Common myeloid progenitor, CD34-positive (primary cell): ENCODE measurements around the gene ACBD5.
A peak's percentile ranks its signal among the peaks of the same experiment; 100 is the strongest.

ENCODE experiments used
- CTCF ChIA-PET: fragments of 350-600 bp; sonication (Branson Sonifier 250); formaldehyde crosslinking; loops from one replicate; lab custom pipeline; 2021; ENCODE audit warnings: antibody characterized with exemption; lab: Charles Lee
- POLR2A ChIA-PET: fragments of 350-600 bp; sonication (Branson Sonifier 250); formaldehyde crosslinking; loops from one replicate; lab custom pipeline; 2021; ENCODE audit warnings: antibody characterized with exemption; lab: Charles Lee
- DNase-seq, 3 donors: peaks; one replicate each; pipeline versions ENCODE4 v3.0.0 to v3.0.0-alpha.2; 2013
- H3K27ac ChIP-seq, 2 experiments: 1 replicate in 1 of 2; 2 replicates in 1 of 2; pipeline ENCODE4 v1.7.0; 2013; ENCODE audit warnings: inconsistent platforms in 2 of 2, low read length in 2 of 2, mild to moderate bottlenecking in 2 of 2, low read depth in 1 of 2, moderate library complexity in 1 of 2; ENCODE audit not compliant: severe bottlenecking in 2 of 2, insufficient read depth in 1 of 2, poor library complexity in 1 of 2
- H3K27me3 ChIP-seq, 5 experiments: replicated peaks in 2 of 5; 1 replicate in 3 of 5; 2 replicates in 2 of 5; pipeline versions ENCODE4 v1.6.1 to v1.7.0; 2013; ENCODE audit warnings: low read length in 4 of 5, mild to moderate bottlenecking in 2 of 5, moderate library complexity in 2 of 5, inconsistent platforms in 1 of 5; ENCODE audit not compliant: insufficient read depth in 5 of 5, control insufficient read depth in 4 of 5
- H3K36me3 ChIP-seq, 4 experiments: 1 replicate in 2 of 4; 2 replicates in 2 of 4; pipeline versions ENCODE4 v1.6.1 to v1.7.0; 2013; ENCODE audit warnings: low read length in 3 of 4, control low read depth in 1 of 4, mild to moderate bottlenecking in 1 of 4; ENCODE audit not compliant: control insufficient read depth in 4 of 4, insufficient read depth in 4 of 4
- H3K4me1 ChIP-seq, 4 experiments: 1 replicate in 3 of 4; 2 replicates in 1 of 4; pipeline versions ENCODE4 v1.6.1 to v1.7.1; 2013; ENCODE audit warnings: low read length in 3 of 4, mild to moderate bottlenecking in 3 of 4, control low read depth in 1 of 4, inconsistent platforms in 1 of 4, moderate library complexity in 1 of 4; ENCODE audit not compliant: control insufficient read depth in 4 of 4, insufficient read depth in 4 of 4; ENCODE audit errors: control extremely low read depth in 1 of 4
- H3K4me3 ChIP-seq, 7 experiments: 1 replicate in 4 of 7; 2 replicates in 3 of 7; pipeline versions ENCODE4 v1.5.1 to v1.7.0; 2013; ENCODE audit warnings: mild to moderate bottlenecking in 7 of 7, low read length in 6 of 7, moderate library complexity in 6 of 7, inconsistent platforms in 2 of 7, low read depth in 2 of 7, control low read depth in 1 of 7; ENCODE audit not compliant: insufficient read depth in 4 of 7, control insufficient read depth in 1 of 7; ENCODE audit errors: extremely low read depth in 1 of 7
- H3K9me3 ChIP-seq, 5 experiments: 1 replicate in 4 of 5; 2 replicates in 1 of 5; pipeline versions ENCODE4 v1.6.1 to v1.7.1; 2013; ENCODE audit warnings: low read length in 4 of 5, mild to moderate bottlenecking in 2 of 5, inconsistent platforms in 1 of 5, low read depth in 1 of 5, moderate library complexity in 1 of 5; ENCODE audit not compliant: control insufficient read depth in 4 of 5, insufficient read depth in 2 of 5; ENCODE audit errors: control extremely low read depth in 1 of 5
- WGBS: methylation state at CpG from one replicate; pipeline ENCODE4 v1.1.5; 2013; ENCODE audit not compliant: insufficient coverage; 5-methylcytosine and 5-hydroxymethylcytosine counted together

The ACBD5 gene

DNA sequence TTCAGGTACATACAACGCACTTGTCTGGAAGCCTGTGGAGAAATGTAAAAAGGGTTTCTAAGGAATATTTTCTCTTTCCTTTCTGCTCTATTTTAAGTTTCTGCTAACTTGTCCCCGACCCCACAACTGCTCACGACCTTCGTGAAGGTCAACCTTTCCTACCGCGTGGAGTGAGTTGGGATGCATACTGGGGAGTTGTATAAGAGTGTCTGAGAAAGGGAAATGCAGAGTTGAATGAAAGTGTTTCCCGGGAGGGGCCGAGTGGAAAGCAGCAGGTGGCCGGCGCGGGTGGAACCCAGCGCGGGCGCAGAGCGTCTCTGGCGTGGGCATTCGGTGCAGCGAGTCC lies 17.9 kb upstream of the ACBD5 start:
- H3K9me3 ChIP-seq: peaks cover 0 to 10% (median 0%) of the 10 kb centered on the region in 5 experiments
- 0% methylated on average over 12 of the region's 18 CpGs for WGBS
- ChIA-PET CTCF (interaction anchor here (3.5 kb wide), 1 partner anchor 15 kb away, joined by 19 read pairs; no protein-coding TSS in a partner anchor), POLR2A (no interaction called here)
- peaks cover 8 to 28% (median 14%) of the 10 kb centered on the region in 5 experiments for H3K27me3 ChIP-seq
- H3K4me1 ChIP-seq: peaks cover 3 to 18% (median 18%) of the 10 kb centered on the region in 4 experiments
- no peak for DNase-seq
- peak overlapping the region; percentile 47 to 82 (median 70) for H3K4me3 ChIP-seq
- no peaks in the 10 kb centered on the region for H3K36me3 ChIP-seq
- H3K27ac ChIP-seq: no peak overlapping the region

DNA sequence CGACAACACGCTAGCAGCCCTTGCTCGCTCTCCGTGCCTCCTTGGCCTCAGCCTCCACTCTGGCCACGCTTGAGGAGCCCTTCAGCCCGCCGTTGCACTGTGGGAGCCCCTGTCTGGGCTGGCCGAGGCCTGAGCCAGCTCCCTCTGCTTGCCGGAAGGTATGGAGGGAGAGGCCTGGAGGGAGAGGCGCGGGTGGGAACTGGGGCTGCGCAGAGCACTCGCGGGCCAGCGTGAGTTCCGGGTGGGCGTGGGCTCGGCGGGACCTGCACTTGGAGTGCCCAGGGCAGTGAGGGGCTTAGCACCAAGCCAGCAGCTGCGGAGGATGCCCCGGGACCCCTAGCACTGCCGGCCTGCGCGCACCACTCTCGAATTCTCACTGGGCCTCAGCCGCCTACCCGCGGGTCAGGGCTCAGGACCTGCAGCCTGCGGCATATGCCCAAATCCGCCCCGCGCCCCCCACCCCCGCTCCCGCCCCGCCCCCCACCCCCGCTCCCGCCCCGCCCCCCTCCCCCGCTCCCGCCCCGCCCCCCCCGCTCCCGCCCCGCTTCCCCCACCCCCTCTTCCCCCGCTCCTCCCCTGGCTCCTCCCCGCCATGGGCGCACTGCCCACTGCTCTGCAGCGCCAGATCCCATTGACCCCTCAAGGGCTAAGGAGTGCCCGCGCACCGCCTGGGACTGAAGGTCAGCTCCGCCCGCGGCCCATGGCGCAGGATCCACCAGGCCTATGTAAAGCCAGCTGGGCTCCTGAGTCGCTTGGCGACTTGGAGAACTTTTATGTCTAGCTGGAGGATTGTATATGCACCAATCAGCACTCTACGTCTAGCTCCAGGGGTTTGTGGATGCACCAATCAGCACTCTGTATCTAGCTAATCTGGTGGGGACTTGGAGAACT lies 15.9 kb upstream of the ACBD5 start:
- Histone ChIP-seq H3K27me3 (peaks cover 8 to 28% (median 14%) of the 10 kb centered on the region in 5 experiments), H3K27ac (no peak overlapping the region), H3K36me3 (no peaks in the 10 kb centered on the region), H3K4me3 (no peak overlapping the region), H3K4me1 (peaks cover 3 to 21% (median 19%) of the 10 kb centered on the region in 4 experiments), H3K9me3 (peaks cover 0 to 10% (median 0%) of the 10 kb centered on the region in 5 experiments)
- CTCF ChIA-PET: interaction anchor here (0.9 to 3.5 kb wide), 3 partner anchors 13 to 17 kb away, joined by 4 to 19 read pairs (median 6); no protein-coding TSS in a partner anchor
- WGBS: 96% methylated on average over 33 of the region's 58 CpGs
- POLR2A ChIA-PET: interaction anchor here (0.6 to 2.6 kb wide), 2 partner anchors 14 to 108 kb away, joined by 5 to 14 read pairs; no protein-coding TSS in a partner anchor
- peak in 1 of 3 donors; percentile 25 for DNase-seq

- ChIA-PET CTCF (interaction anchor here (1.0 kb wide), 1 partner anchor 33 kb away, joined by 4 read pairs; no protein-coding TSS in a partner anchor), POLR2A (interaction anchor here (2.0 kb wide), 1 partner anchor 10 kb away, joined by 9 read pairs; no protein-coding TSS in a partner anchor)
- peaks cover 3 to 13% (median 10%) of the 10 kb centered on the region in 4 experiments for H3K4me1 ChIP-seq
- DNase-seq: no peak
- H3K36me3 ChIP-seq: peaks cover 0 to 4% (median 0%) of the 10 kb centered on the region in 4 experiments
- no peak overlapping the region for H3K27ac ChIP-seq
- peaks cover 0 to 10% (median 0%) of the 10 kb centered on the region in 5 experiments for H3K9me3 ChIP-seq
- WGBS: 100% methylated on average over 5 of the region's 5 CpGs
- no peak overlapping the region for H3K4me3 ChIP-seq
- peaks cover 0 to 12% (median 4%) of the 10 kb centered on the region in 5 experiments for H3K27me3 ChIP-seq
Measured at GRCh38 chr10:27253576-27253975, 13.0 kb upstream of the ACBD5 start.

- CTCF ChIA-PET: interaction anchor here (0.7 to 1.3 kb wide), 9 partner anchors 10 to 1245 kb away, joined by 3 to 7 read pairs (median 4); no protein-coding TSS in a partner anchor
- Histone ChIP-seq H3K36me3 (peaks cover 0 to 4% (median 0%) of the 10 kb centered on the region in 4 experiments), H3K4me3 (peak overlapping the region; percentile 38 to 80 (median 43)), H3K4me1 (peaks cover 0 to 4% (median 1%) of the 10 kb centered on the region in 4 experiments), H3K27me3 (peaks cover 0 to 2% (median 0%) of the 10 kb centered on the region in 5 experiments), H3K9me3 (peaks cover 0 to 9% (median 0%) of the 10 kb centered on the region in 5 experiments), H3K27ac (peak overlapping the region in 1 of 2 experiments; percentile 70)
- DNase-seq: peak; percentile 83 to 94 (median 91)
- 37% methylated on average over 26 of the region's 63 CpGs for WGBS
- POLR2A ChIA-PET: interaction anchor here (2.0 kb wide), 1 partner anchor 9 kb away, joined by 9 read pairs; no protein-coding TSS in a partner anchor
Measured at GRCh38 chr10:27252267-27253000, 11.8 kb upstream of the ACBD5 start.

DNA sequence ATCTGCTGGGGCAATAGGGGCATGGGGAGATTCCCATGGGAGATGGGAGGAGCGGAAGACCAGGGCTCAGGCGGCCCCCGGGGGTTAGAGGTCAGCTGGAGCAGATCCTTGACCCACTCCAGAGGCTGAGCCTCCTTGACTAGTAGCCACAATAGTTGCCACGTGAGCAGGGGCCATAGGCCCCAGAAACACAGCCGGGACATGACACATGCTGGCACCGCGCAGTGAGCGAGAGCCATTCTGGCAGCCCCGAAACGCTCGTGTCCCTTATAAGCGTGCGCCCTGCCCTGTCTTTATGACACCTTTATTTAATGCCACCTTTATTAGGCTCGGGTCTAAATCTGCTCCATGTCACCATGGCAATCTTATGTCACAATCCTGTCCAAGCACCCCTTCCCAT lies 11.0 kb upstream of the ACBD5 start:
- H3K9me3 ChIP-seq: peaks cover 0 to 2% (median 0%) of the 10 kb centered on the region in 5 experiments
- no peak overlapping the region for H3K27ac ChIP-seq
- no peak for DNase-seq
- no peaks in the 10 kb centered on the region for H3K27me3 ChIP-seq
- POLR2A ChIA-PET: interaction anchor here (2.0 kb wide), 1 partner anchor 8 kb away, joined by 9 read pairs; no protein-coding TSS in a partner anchor
- CTCF ChIA-PET: interaction anchor here (0.9 to 1.3 kb wide), 6 partner anchors 9 to 34 kb away, joined by 3 to 7 read pairs (median 4); no protein-coding TSS in a partner anchor
- 93% methylated on average over 13 of the region's 14 CpGs for WGBS
- no peak overlapping the region for H3K4me3 ChIP-seq
- peaks cover 0 to 3% (median 1%) of the 10 kb centered on the region in 4 experiments for H3K4me1 ChIP-seq
- peaks cover 0 to 4% (median 0%) of the 10 kb centered on the region in 4 experiments for H3K36me3 ChIP-seq

GRCh38 chr10:27248215-27248614 lies 7.6 kb upstream of the ACBD5 start:
- Histone ChIP-seq H3K4me1 (peaks cover 2 to 9% (median 7%) of the 10 kb centered on the region in 4 experiments), H3K27me3 (no peaks in the 10 kb centered on the region), H3K27ac (no peak overlapping the region), H3K9me3 (no peaks in the 10 kb centered on the region), H3K36me3 (peaks cover 0 to 4% (median 0%) of the 10 kb centered on the region in 4 experiments), H3K4me3 (no peak overlapping the region)
- CTCF ChIA-PET: interaction anchor here (0.7 to 1.1 kb wide), 2 partner anchors 12 to 27 kb away, joined by 3 read pairs; no protein-coding TSS in a partner anchor
- POLR2A ChIA-PET: no interaction called here
- no peak for DNase-seq
- 85% methylated on average over 4 of the region's 4 CpGs for WGBS
